GM12878 (cell line): ENCODE measurements around the gene CABP7. TPM values are rescaled to one million over a fixed set of nuclear protein-coding genes. Genes with fewer than 3 reads are reported as not detected.

ENCODE experiments used
- ATAC-seq: fragments of 200-7000 bp; cut with Tn5 transposase; 3 replicates; pipeline ENCODE4 v1.9.1; 2020; ENCODE audit warnings: mild to moderate bottlenecking, moderate library complexity
- BruUV-seq: library from RNA; stranded (reverse); fragments of 400-500 nt; replicated peaks from 2 replicates; lab custom pipeline; 2021; lab: Mats Ljungman, UMichigan
- CTCF ChIA-PET: fragments of 300-600 bp; sonication (Branson Sonifier 250); formaldehyde crosslinking; extraction: SDS; loops from one replicate; lab custom pipeline; 2021; ENCODE audit warnings: inconsistent platforms; lab: Yijun Ruan, JAX
- POLR2A ChIA-PET: fragments of 350-600 bp; formaldehyde crosslinking; extraction: SDS; loops from one replicate; lab custom pipeline; 2021; ENCODE audit warnings: inconsistent platforms; lab: Charles Lee
- RAD21 ChIA-PET: fragments of 300-600 bp; sonication (Branson Sonifier 250); formaldehyde crosslinking; loops from one replicate; lab custom pipeline; 2023; ENCODE audit warnings: antibody characterized with exemption; ENCODE audit not compliant: unreplicated experiment; lab: Charles Lee
- SMC1A ChIA-PET: fragments of 300-600 bp; sonication (Branson Sonifier 250); formaldehyde crosslinking; loops from one replicate; lab custom pipeline; 2023; ENCODE audit not compliant: unreplicated experiment, uncharacterized antibody; lab: Charles Lee
- DNase-seq: peaks from one replicate; pipeline ENCODE4 v3.0.0-alpha.2; 2011; ENCODE audit warnings: low read depth, low spot score
- FAIRE-seq: peaks from 3 replicates; lab custom pipeline; 2011; peaks lifted over from hg19 to GRCh38; lab: Jason Lieb, UNC
- H2AFZ ChIP-seq: 2 replicates; pipeline ENCODE4 v1.6.0; 2011; ENCODE audit warnings: low read depth, low read length, control low read depth; ENCODE audit not compliant: control insufficient read depth
- H3K27ac ChIP-seq: 2 replicates; pipeline ENCODE4 v1.5.1; 2011; ENCODE audit warnings: control low read depth; ENCODE audit not compliant: control insufficient read depth, insufficient read depth
- H3K27me3 ChIP-seq, 2 experiments: replicated peaks in 1 of 2; 2 replicates each; pipeline versions ENCODE4 v1.6.0 to v1.6.1; 2011; ENCODE audit warnings: low read length in 1 of 2; ENCODE audit not compliant: control insufficient read depth in 2 of 2, insufficient read depth in 2 of 2
- H3K36me3 ChIP-seq, 2 experiments: 2 replicates each; pipeline ENCODE4 v1.5.1; 2011; ENCODE audit warnings: low read length in 1 of 2; ENCODE audit not compliant: control insufficient read depth in 2 of 2, insufficient read depth in 2 of 2
- H3K4me1 ChIP-seq: 2 replicates; pipeline ENCODE4 v1.6.1; 2011; ENCODE audit warnings: mild to moderate bottlenecking, low read length, moderate library complexity, mixed read lengths; ENCODE audit not compliant: control insufficient read depth, insufficient read depth
- H3K4me2 ChIP-seq: 2 replicates; pipeline ENCODE4 v1.6.0; 2011; ENCODE audit warnings: control low read depth; ENCODE audit not compliant: control insufficient read depth, insufficient read depth
- H3K4me3 ChIP-seq: fragments of 200-600 bp; sonication (generic); 2 replicates; pipeline ENCODE4 v1.5.1; 2016
- H3K79me2 ChIP-seq: 2 replicates; pipeline ENCODE4 v1.6.0; 2011; ENCODE audit warnings: low read length; ENCODE audit not compliant: control insufficient read depth, insufficient read depth
- H3K9ac ChIP-seq: 2 replicates; pipeline ENCODE4 v1.8.0; 2011; ENCODE audit warnings: low read length, control low read depth, mixed read lengths; ENCODE audit not compliant: control insufficient read depth, insufficient read depth
- H3K9me3 ChIP-seq: replicated peaks from 3 replicates; pipeline ENCODE4 v1.5.1; 2011; ENCODE audit warnings: mild to moderate bottlenecking, low read length; ENCODE audit not compliant: control insufficient read depth, insufficient read depth
- H4K20me1 ChIP-seq: 2 replicates; pipeline ENCODE4 v1.6.0; 2011; ENCODE audit not compliant: control insufficient read depth, insufficient read depth
- BRCA1 ChIP-seq: IDR thresholded peaks from 2 replicates; pipeline ENCODE4 v1.6.1; 2011; ENCODE audit warnings: low read depth, low read length, improper control_type of control experiment
- CBX3 ChIP-seq: fragments of 200-600 bp; sonication (generic); IDR thresholded peaks from 2 replicates; pipeline ENCODE4 v1.6.1; 2016; ENCODE audit warnings: low read depth, borderline replicate concordance
- CREM ChIP-seq: IDR thresholded peaks from 2 replicates; pipeline ENCODE4 v1.6.1; 2014; ENCODE audit warnings: antibody characterized with exemption, low read depth
- NFXL1 ChIP-seq: fragments of 450-650 bp; IDR thresholded peaks from 2 replicates; pipeline ENCODE4 v1.6.1; 2017; ENCODE audit warnings: antibody characterized with exemption, mild to moderate bottlenecking, borderline replicate concordance
- NRF1 ChIP-seq: conservative IDR thresholded peaks from 2 replicates; pipeline ENCODE4 v1.6.1; 2011; ENCODE audit warnings: mild to moderate bottlenecking, low read depth, low read length, improper control_type of control experiment
- SREBF2 ChIP-seq: IDR thresholded peaks from 2 replicates; pipeline ENCODE4 v1.6.1; 2012; ENCODE audit warnings: mild to moderate bottlenecking, low read length
- TCF3 ChIP-seq: IDR thresholded peaks from 2 replicates; pipeline ENCODE4 v1.6.1; 2012; ENCODE audit warnings: low read depth, mild to moderate bottlenecking, low read length, borderline replicate concordance; ENCODE audit not compliant: insufficient read depth
- ZNF207 ChIP-seq: fragments of 450-650 bp; IDR thresholded peaks from 2 replicates; pipeline ENCODE4 v1.6.1; 2014; ENCODE audit warnings: antibody characterized with exemption, mild to moderate bottlenecking, borderline replicate concordance
- WGBS: methylation state at CpG from one replicate; pipeline ENCODE4 v1.1.6; 2016; ENCODE audit warnings: low lambda C conversion rate; ENCODE audit not compliant: insufficient replicate concordance, insufficient coverage; ENCODE audit errors: missing lambda C conversion rate; 5-methylcytosine and 5-hydroxymethylcytosine counted together
- in situ Hi-C: fragments of 300-500 bp; cut with MboI; formaldehyde crosslinking; loops from 9 replicates; pipeline ENCODE4 v1.14.3; 2018; ENCODE audit warnings: mixed read lengths
- intact Hi-C: fragments of 100-400 bp; cut with micrococcal nuclease; formaldehyde crosslinking; loops from one replicate; pipeline ENCODE4 v1.14.2; 2022; ENCODE audit not compliant: unreplicated experiment
- polyA plus RNA-seq, 11 experiments: library from polyadenylated mRNA; depleted of rRNA in 4 of 11; unstranded in 6 of 11; stranded (reverse) in 5 of 11; fragments of >200 nt; fragmentation: Nextera tagmentation in 4 of 11; fragmentation: Illumina TruSeq in 1 of 11; extraction: Ambion mirVana in 4 of 11; extraction: Trizol in 1 of 11; gene quantifications; 1 replicate in 1 of 11; 2 replicates in 10 of 11; pipeline versions ENCODE4 v1.2.1 to v1.2.3, GENCODE V29; 2011 to 2016; ENCODE audit warnings: inconsistent platforms in 2 of 11, missing spikeins in 2 of 11, low read depth in 1 of 11
- total RNA-seq, 4 experiments: library from RNA; depleted of rRNA in 3 of 4; stranded (reverse); fragments of >200 nt in 3 of 4; fragmentation: Illumina TruSeq in 1 of 4; extraction: Trizol in 1 of 4; gene quantifications; 2 replicates each; pipeline versions ENCODE4 v1.2.1 to v1.2.3, GENCODE V29; 2013 to 2021

Gene CABP7
- total and polyA plus RNA-seq, 10 of the 15 experiments (the other 5 are each of a cell fraction or from before 2014, with no cell fraction given), result 0.02 to 0.18 (median 0.05) TPM; not detected in 5

DNA sequence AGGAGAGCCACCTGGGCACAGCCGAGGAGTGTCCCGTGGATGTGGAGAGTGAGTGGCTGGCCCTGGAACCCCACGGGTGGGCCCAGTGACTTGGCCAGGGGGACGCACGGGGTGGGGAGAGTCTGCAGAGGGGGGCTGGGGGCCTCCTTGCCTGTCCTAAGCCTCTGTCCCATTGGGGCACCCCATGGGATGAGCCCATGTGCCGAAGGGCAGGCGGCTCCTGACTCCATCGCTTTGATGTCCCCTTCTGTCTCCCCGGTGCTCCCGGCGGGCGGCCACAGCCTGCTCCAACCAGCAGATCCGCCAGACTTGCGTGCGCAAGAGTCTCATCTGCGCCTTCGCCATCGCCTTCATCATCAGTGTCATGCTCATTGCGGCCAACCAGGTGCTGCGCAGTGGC is 9.4 kb downstream of the CABP7 start:
- no peaks in the 10 kb centered on the region; a peak in 1 of 4 replicates for H3K36me3 ChIP-seq
- in situ Hi-C loops, result no loop called here
- FAIRE-seq (no peak), DNase-seq (no peak), ATAC-seq (no peak)
- WGBS, result 86% methylated on average over 15 of the region's 20 CpGs
- TF ChIP-seq BRCA1 (no peak), NRF1 (no peak), NFXL1 (no peak), CBX3 (no peak), SREBF2 (no peak), CREM (no peak), ZNF207 (no peak), TCF3 (no peak)
- no peaks in the 10 kb centered on the region for H3K79me2 ChIP-seq
- H3K9ac ChIP-seq, result no peak overlapping the region
- no peak overlapping the region for H3K4me3 ChIP-seq
- intact Hi-C loops, result loop anchor here (10.0 kb wide), 1 partner anchor 356 kb away; the partner anchor contains the start of gene HORMAD2
- H3K27ac ChIP-seq, result no peak overlapping the region
- peaks cover 0 to 2% of the 10 kb centered on the region in 2 experiments; a peak in 1 of 4 replicates for H3K27me3 ChIP-seq
- RAD21 ChIA-PET, result no interaction called here
- no peaks in the 10 kb centered on the region for H4K20me1 ChIP-seq
- H2AFZ ChIP-seq, result no peak overlapping the region
- H3K4me2 ChIP-seq, result no peak overlapping the region
- CTCF ChIA-PET, result no interaction called here
- peaks cover 3% of the 10 kb centered on the region; the same call in 1 of the 2 replicates for H3K4me1 ChIP-seq
- POLR2A ChIA-PET, result no interaction called here
- SMC1A ChIA-PET, result no interaction called here
- no TSS peak for BruUV-seq
- H3K9me3 ChIP-seq, result no peaks in the 10 kb centered on the region
